ENCODE results near the gene KRTAP12-1.

DNA sequence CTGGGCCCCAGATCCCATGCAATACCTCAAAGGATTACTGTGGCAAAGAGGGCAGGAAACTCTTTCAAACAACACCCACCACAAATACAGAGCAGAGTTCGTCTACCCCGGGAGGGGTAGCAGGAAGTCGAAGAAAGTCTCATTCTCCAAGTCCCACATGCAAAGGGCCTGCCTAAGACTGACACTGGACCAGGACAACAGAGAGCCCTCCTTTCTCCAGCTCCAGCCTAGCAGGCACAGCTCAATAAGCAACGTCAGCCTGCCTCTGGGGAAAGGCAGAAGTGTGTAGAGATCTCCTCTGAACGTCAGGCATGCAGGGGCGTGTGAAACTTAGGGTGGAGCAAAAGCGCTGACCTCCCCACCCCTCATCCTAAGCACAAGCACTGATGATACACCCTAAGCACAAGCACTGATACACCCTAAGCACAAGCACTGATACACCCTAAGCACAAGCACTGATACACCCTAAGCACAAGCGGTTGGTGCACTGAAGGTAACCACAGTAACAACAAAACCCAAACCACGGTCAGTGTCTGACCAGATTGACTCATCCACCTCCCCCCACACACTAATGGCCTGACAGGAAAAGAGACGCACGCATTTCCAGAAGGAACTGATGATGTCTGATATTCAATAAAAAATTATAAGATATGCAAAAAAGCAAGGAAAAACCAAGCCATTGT lies 22.9 kb downstream of the KRTAP12-1 start:
- TF ChIP-seq POLR2AphosphoS5 (IDR thresholded peaks at IDR 0.05; ENCODE audit: low read depth, low read length) (no peak), TCF7L2 (IDR thresholded peaks at IDR 0.05; ENCODE audit: low read depth, low read length) (no peak)
- TF ChIP-seq, protein P1, sequence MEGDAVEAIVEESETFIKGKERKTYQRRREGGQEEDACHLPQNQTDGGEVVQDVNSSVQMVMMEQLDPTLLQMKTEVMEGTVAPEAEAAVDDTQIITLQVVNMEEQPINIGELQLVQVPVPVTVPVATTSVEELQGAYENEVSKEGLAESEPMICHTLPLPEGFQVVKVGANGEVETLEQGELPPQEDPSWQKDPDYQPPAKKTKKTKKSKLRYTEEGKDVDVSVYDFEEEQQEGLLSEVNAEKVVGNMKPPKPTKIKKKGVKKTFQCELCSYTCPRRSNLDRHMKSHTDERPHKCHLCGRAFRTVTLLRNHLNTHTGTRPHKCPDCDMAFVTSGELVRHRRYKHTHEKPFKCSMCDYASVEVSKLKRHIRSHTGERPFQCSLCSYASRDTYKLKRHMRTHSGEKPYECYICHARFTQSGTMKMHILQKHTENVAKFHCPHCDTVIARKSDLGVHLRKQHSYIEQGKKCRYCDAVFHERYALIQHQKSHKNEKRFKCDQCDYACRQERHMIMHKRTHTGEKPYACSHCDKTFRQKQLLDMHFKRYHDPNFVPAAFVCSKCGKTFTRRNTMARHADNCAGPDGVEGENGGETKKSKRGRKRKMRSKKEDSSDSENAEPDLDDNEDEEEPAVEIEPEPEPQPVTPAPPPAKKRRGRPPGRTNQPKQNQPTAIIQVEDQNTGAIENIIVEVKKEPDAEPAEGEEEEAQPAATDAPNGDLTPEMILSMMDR (IDR thresholded peaks at IDR 0.05) = no peak
- TF ChIP-seq, protein P2, sequence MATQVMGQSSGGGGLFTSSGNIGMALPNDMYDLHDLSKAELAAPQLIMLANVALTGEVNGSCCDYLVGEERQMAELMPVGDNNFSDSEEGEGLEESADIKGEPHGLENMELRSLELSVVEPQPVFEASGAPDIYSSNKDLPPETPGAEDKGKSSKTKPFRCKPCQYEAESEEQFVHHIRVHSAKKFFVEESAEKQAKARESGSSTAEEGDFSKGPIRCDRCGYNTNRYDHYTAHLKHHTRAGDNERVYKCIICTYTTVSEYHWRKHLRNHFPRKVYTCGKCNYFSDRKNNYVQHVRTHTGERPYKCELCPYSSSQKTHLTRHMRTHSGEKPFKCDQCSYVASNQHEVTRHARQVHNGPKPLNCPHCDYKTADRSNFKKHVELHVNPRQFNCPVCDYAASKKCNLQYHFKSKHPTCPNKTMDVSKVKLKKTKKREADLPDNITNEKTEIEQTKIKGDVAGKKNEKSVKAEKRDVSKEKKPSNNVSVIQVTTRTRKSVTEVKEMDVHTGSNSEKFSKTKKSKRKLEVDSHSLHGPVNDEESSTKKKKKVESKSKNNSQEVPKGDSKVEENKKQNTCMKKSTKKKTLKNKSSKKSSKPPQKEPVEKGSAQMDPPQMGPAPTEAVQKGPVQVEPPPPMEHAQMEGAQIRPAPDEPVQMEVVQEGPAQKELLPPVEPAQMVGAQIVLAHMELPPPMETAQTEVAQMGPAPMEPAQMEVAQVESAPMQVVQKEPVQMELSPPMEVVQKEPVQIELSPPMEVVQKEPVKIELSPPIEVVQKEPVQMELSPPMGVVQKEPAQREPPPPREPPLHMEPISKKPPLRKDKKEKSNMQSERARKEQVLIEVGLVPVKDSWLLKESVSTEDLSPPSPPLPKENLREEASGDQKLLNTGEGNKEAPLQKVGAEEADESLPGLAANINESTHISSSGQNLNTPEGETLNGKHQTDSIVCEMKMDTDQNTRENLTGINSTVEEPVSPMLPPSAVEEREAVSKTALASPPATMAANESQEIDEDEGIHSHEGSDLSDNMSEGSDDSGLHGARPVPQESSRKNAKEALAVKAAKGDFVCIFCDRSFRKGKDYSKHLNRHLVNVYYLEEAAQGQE (IDR thresholded peaks at IDR 0.05; ENCODE audit: insufficient read depth in 1 of 2, low read depth in 2 of 2, low read length in 1 of 2) = no peak
